GM12891 (cell line): ENCODE measurements around the gene FUT8.

Experiments
- PAX5 ChIP-seq: IDR thresholded peaks from 2 replicates; pipeline ENCODE4 v1.6.1; 2011; ENCODE audit warnings: low read length, moderate library complexity, mild to moderate bottlenecking; ENCODE audit not compliant: insufficient read depth, severe bottlenecking
- POLR2A ChIP-seq: IDR thresholded peaks from 2 replicates; pipeline ENCODE4 v1.6.1; 2011; ENCODE audit warnings: low read depth, low read length, control low read depth
- POLR2AphosphoS5 ChIP-seq: IDR thresholded peaks from 2 replicates; pipeline ENCODE4 v1.6.1; 2011; ENCODE audit warnings: low read depth, low read length, control low read depth
- POU2F2 ChIP-seq: IDR thresholded peaks from 2 replicates; pipeline ENCODE4 v1.6.1; 2011; ENCODE audit warnings: low read depth, mild to moderate bottlenecking, control low read depth, low read length, moderate library complexity
- SPI1 ChIP-seq: IDR thresholded peaks from 2 replicates; pipeline ENCODE4 v1.6.1; 2011; ENCODE audit warnings: low read depth, low read length, control low read depth
- TAF1 ChIP-seq: IDR thresholded peaks from 2 replicates; pipeline ENCODE4 v1.6.1; 2011; ENCODE audit warnings: low read depth, low read length, control low read depth

- TF ChIP-seq POLR2A: no peak
- no peak for TF ChIP-seq TAF1
- no peak for TF ChIP-seq POLR2AphosphoS5
- TF ChIP-seq POU2F2: no peak
- TF ChIP-seq SPI1: no peak
- TF ChIP-seq PAX5: no peak
Measured at GRCh38 chr14:65789363-65789762, 376.8 kb downstream of the FUT8 start.
